H1 (cell line): Measurements from ENCODE around the gene IQUB. TPM values are rescaled to one million over a fixed set of nuclear protein-coding genes. Genes with fewer than 3 reads are reported as not detected.

Source experiments
- CHD7 ChIP-seq: fragments of 300-600 bp; sonication (generic); IDR thresholded peaks from 2 replicates; pipeline ENCODE4 v1.7.1; 2012; ENCODE audit warnings: low read length, moderate library complexity, mild to moderate bottlenecking, inconsistent platforms; ENCODE audit not compliant: insufficient replicate concordance
- CREB1 ChIP-seq: IDR thresholded peaks from 2 replicates; pipeline ENCODE4 v1.6.1; 2012; ENCODE audit warnings: inconsistent platforms
- EZH2 ChIP-seq: fragments of 200-600 bp; sonication (generic); IDR thresholded peaks from 2 replicates; pipeline ENCODE4 v1.7.1; 2012; ENCODE audit warnings: low read depth, mild to moderate bottlenecking, moderate library complexity, low read length, inconsistent platforms; ENCODE audit not compliant: severe bottlenecking
- FOSL1 ChIP-seq: IDR thresholded peaks from 2 replicates; pipeline ENCODE4 v1.6.1; 2011; ENCODE audit warnings: mild to moderate bottlenecking, low read depth, low read length, moderate library complexity; ENCODE audit not compliant: insufficient read depth
- GTF2F1 ChIP-seq: IDR thresholded peaks from 2 replicates; pipeline ENCODE4 v1.6.1; 2012; ENCODE audit warnings: low read depth, low read length, improper control_type of control experiment, borderline replicate concordance
- MAFK ChIP-seq: IDR thresholded peaks from 2 replicates; pipeline ENCODE4 v1.6.1; 2012; ENCODE audit warnings: low read depth, mild to moderate bottlenecking, improper control_type of control experiment, low read length
- PHF8 ChIP-seq: fragments of 200-600 bp; sonication (generic); conservative IDR thresholded peaks from 2 replicates; pipeline ENCODE4 v1.7.1; 2012; ENCODE audit warnings: low read depth, mild to moderate bottlenecking, inconsistent platforms, low read length, moderate library complexity
- polyA plus RNA-seq, 7 experiments: library from polyadenylated mRNA; depleted of rRNA in 3 of 7; stranded (reverse) in 5 of 7; unstranded in 2 of 7; fragments of >200 nt in 5 of 7; fragments of 200-250 nt in 2 of 7; gene quantifications; 1 replicate in 5 of 7; 2 replicates in 1 of 7; 4 replicates in 1 of 7; pipeline versions ENCODE4 v1.2.1 to v1.2.3, GENCODE V29; 2011 to 2013; ENCODE audit warnings: missing spikeins in 2 of 7, mixed read lengths in 2 of 7
- total RNA-seq: library from RNA; stranded (reverse); fragmentation: NEBNext Ultra II Directional; extraction: Animal tissue kit (Norgen Biotek cat#: 25700); gene quantifications from 2 replicates; pipeline ENCODE4 v1.2.1, GENCODE V29; 2021

The IQUB gene
- total and polyA plus RNA-seq, 2 of the 8 experiments (the other 6 are each of a cell fraction or from before 2014, with no cell fraction given), result 0.12 to 0.82 TPM

DNA sequence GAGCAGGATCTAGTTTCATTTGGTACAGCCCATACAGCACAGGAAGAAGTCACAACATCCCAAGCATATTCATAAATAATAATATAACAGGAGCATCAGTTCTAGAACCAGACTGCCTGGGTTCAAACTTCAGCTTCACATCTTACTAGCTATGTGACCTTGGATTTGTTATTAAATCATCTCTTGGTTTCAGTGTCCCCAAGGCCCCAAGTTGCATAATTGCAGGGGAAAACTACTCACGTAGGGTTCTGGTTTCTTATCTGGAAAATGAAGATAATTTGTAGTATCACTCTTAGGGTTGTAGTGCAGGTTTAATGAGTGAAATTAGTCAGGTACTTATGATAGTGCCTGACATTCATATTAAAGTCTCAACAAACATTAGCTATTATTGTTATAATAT is 5.5 kb upstream of the IQUB start (continued):
- TF ChIP-seq EZH2 (no peak), GTF2F1 (no peak), CREB1 (no peak), CHD7 (no peak), MAFK (no peak), PHF8 (no peak), FOSL1 (no peak)
